ENCODE measurements around the gene CCDC136.

CCDC136 gene

GRCh38 chr7:128818694-128819093, 26.9 kb downstream of the CCDC136 start:
- Mint-ChIP-seq H3K27me3 (ENCODE audit: low read depth) (peaks cover 8% of the 10 kb centered on the region), H3K9me3 (no peaks in the 10 kb centered on the region), H3K36me3 (ENCODE audit: low read depth) (no peaks in the 10 kb centered on the region), H3K27ac (no peak overlapping the region), H3K4me1 (peaks cover 40% of the 10 kb centered on the region), H3K4me3 (no peak overlapping the region)
- TF ChIP-seq CTCF (IDR thresholded peaks at IDR 0.05; ENCODE audit: unreplicated experiment in 3 of 3) = no peak

GRCh38 chr7:128821724-128822123, 30.0 kb downstream of the CCDC136 start:
- H3K4me1 Mint-ChIP-seq = peaks cover 26% of the 10 kb centered on the region
- no peak overlapping the region for H3K27ac Mint-ChIP-seq
- no peaks in the 10 kb centered on the region for H3K36me3 Mint-ChIP-seq (ENCODE audit: low read depth)
- peaks cover 8% of the 10 kb centered on the region for H3K27me3 Mint-ChIP-seq (ENCODE audit: low read depth)
- no peak for TF ChIP-seq CTCF (IDR thresholded peaks at IDR 0.05; ENCODE audit: unreplicated experiment in 3 of 3)
- H3K4me3 Mint-ChIP-seq = no peak overlapping the region
- no peaks in the 10 kb centered on the region for H3K9me3 Mint-ChIP-seq

- TF ChIP-seq CTCF (IDR thresholded peaks at IDR 0.05; ENCODE audit: unreplicated experiment in 3 of 3) = no peak
- Mint-ChIP-seq H3K4me1 (peaks cover 29% of the 10 kb centered on the region), H3K27me3 (ENCODE audit: low read depth) (peaks cover 3% of the 10 kb centered on the region), H3K36me3 (ENCODE audit: low read depth) (no peaks in the 10 kb centered on the region), H3K4me3 (peak overlapping the region in 1 of 3 experiments; percentile 8), H3K27ac (peak overlapping the region in 1 of 3 experiments; percentile 55), H3K9me3 (no peaks in the 10 kb centered on the region)
Measured at GRCh38 chr7:128826512-128826911, 34.7 kb downstream of the CCDC136 start.

GRCh38 chr7:128826916-128827247, 35.1 kb downstream of the CCDC136 start:
- no peaks in the 10 kb centered on the region for H3K36me3 Mint-ChIP-seq (ENCODE audit: low read depth)
- H3K4me3 Mint-ChIP-seq = peak overlapping the region in 2 of 3 experiments; percentile 8 to 61
- no peaks in the 10 kb centered on the region for H3K9me3 Mint-ChIP-seq
- peaks cover 3% of the 10 kb centered on the region for H3K27me3 Mint-ChIP-seq (ENCODE audit: low read depth)
- TF ChIP-seq CTCF (IDR thresholded peaks at IDR 0.05; ENCODE audit: unreplicated experiment in 3 of 3) = no peak
- peak overlapping the region in 2 of 3 experiments; percentile 40 to 55 for H3K27ac Mint-ChIP-seq
- peaks cover 29% of the 10 kb centered on the region for H3K4me1 Mint-ChIP-seq

GRCh38 chr7:128827248-128827958, 35.6 kb downstream of the CCDC136 start:
- no peaks in the 10 kb centered on the region for H3K9me3 Mint-ChIP-seq
- H3K36me3 Mint-ChIP-seq (ENCODE audit: low read depth) = no peaks in the 10 kb centered on the region
- H3K4me1 Mint-ChIP-seq = peaks cover 29% of the 10 kb centered on the region
- H3K4me3 Mint-ChIP-seq = peak overlapping the region in 2 of 3 experiments; percentile 33 to 76
- TF ChIP-seq CTCF (IDR thresholded peaks at IDR 0.05; ENCODE audit: unreplicated experiment in 3 of 3) = no peak
- peaks cover 3% of the 10 kb centered on the region for H3K27me3 Mint-ChIP-seq (ENCODE audit: low read depth)
- peak overlapping the region; percentile 66 to 87 (median 81) for H3K27ac Mint-ChIP-seq

Measured in nephron (organoid).